B cell (primary cell): Measurements from ENCODE around the gene BRI3. TPM values are rescaled to one million over a fixed set of nuclear protein-coding genes. Genes with fewer than 3 reads are reported as not detected.

Experiments used
- ATAC-seq: fragments of 200-7000 bp; cut with Tn5 transposase; one replicate; pipeline ENCODE4 v1.10.0; 2021; ENCODE audit warnings: low read depth, mild to moderate bottlenecking, moderate number of reproducible peaks, moderate library complexity
- CTCF ChIA-PET: fragments of 350-600 bp; sonication (Branson Sonifier 250); formaldehyde crosslinking; loops from one replicate; lab custom pipeline; 2021; ENCODE audit warnings: antibody characterized with exemption, inconsistent platforms; lab: Charles Lee
- POLR2A ChIA-PET: fragments of 350-600 bp; sonication (Branson Sonifier 250); formaldehyde crosslinking; loops from one replicate; lab custom pipeline; 2021; ENCODE audit warnings: antibody characterized with exemption; lab: Charles Lee
- DNase-seq: peaks from one replicate; pipeline ENCODE4 v3.0.0; 2013
- H2AFZ ChIP-seq: 2 replicates; pipeline ENCODE4 v1.6.1; 2012; ENCODE audit warnings: mild to moderate bottlenecking, low read depth, low read length; ENCODE audit not compliant: insufficient read depth, poor library complexity, severe bottlenecking
- H3K27ac ChIP-seq, 2 donors: 1 replicate in 1 of 2; 2 replicates in 1 of 2; pipeline ENCODE4 v1.5.1; 2012 to 2013; ENCODE audit warnings: low read length in 2 of 2, mild to moderate bottlenecking in 2 of 2, moderate library complexity in 1 of 2
- H3K27me3 ChIP-seq, 4 experiments: fragments of 200-600 bp in 1 of 4; sonication (generic) in 1 of 4; replicated peaks in 1 of 4; 1 replicate in 2 of 4; 2 replicates in 2 of 4; pipeline versions ENCODE4 v1.6.1 to v1.7.0; 2013 to 2016; ENCODE audit warnings: low read length in 3 of 4, mild to moderate bottlenecking in 2 of 4, mixed read lengths in 1 of 4, moderate library complexity in 1 of 4; ENCODE audit not compliant: insufficient read depth in 4 of 4, control insufficient read depth in 3 of 4; ENCODE audit errors: control extremely low read depth in 1 of 4
- H3K36me3 ChIP-seq, 2 experiments: replicated peaks in 1 of 2; 1 replicate in 1 of 2; 2 replicates in 1 of 2; pipeline versions ENCODE4 v1.6.1 to v1.7.1; 2013; ENCODE audit warnings: low read length in 1 of 2; ENCODE audit not compliant: insufficient read depth in 2 of 2, control insufficient read depth in 1 of 2; ENCODE audit errors: control extremely low read depth in 1 of 2, extremely low read depth in 1 of 2
- H3K4me1 ChIP-seq, 2 donors: fragments of 200-600 bp in 1 of 2; sonication (generic) in 1 of 2; 1 replicate in 1 of 2; 2 replicates in 1 of 2; pipeline versions ENCODE4 v1.5.1 to v1.6.1; 2013 to 2017; ENCODE audit warnings: low read length in 2 of 2; ENCODE audit not compliant: control insufficient read depth in 2 of 2, insufficient read depth in 2 of 2
- H3K4me2 ChIP-seq: replicated peaks from 2 replicates; pipeline ENCODE3; 2012; ENCODE audit warnings: mild to moderate bottlenecking, low read depth, low read length; ENCODE audit not compliant: poor library complexity, severe bottlenecking
- H3K4me3 ChIP-seq, 5 experiments: fragments of 200-600 bp in 1 of 5; sonication (generic) in 1 of 5; 1 replicate in 3 of 5; 2 replicates in 2 of 5; pipeline versions ENCODE4 v1.5.1 to v1.7.0; 2011 to 2016; ENCODE audit warnings: low read length in 4 of 5, mild to moderate bottlenecking in 4 of 5, low read depth in 2 of 5, control low read depth in 1 of 5, moderate library complexity in 1 of 5; ENCODE audit not compliant: insufficient read depth in 1 of 5; ENCODE audit errors: control extremely low read depth in 1 of 5, extremely low read depth in 1 of 5
- H3K79me2 ChIP-seq: fragments of 200-600 bp; sonication (generic); one replicate; pipeline ENCODE4 v1.6.0; 2016; ENCODE audit warnings: low read length; ENCODE audit not compliant: control insufficient read depth, insufficient read depth
- H3K9ac ChIP-seq: fragments of 200-600 bp; sonication (generic); 2 replicates; pipeline ENCODE4 v1.6.1; 2017; ENCODE audit warnings: mild to moderate bottlenecking, low read length, moderate library complexity
- H3K9me3 ChIP-seq, 3 donors: one replicate each; pipeline versions ENCODE4 v1.6.1 to v1.7.1; 2013; ENCODE audit warnings: low read length in 2 of 3; ENCODE audit not compliant: control insufficient read depth in 2 of 3, insufficient read depth in 1 of 3; ENCODE audit errors: control extremely low read depth in 1 of 3
- H4K20me1 ChIP-seq: 2 replicates; pipeline ENCODE4 v1.6.0; 2012; ENCODE audit warnings: mild to moderate bottlenecking, low read length; ENCODE audit not compliant: insufficient read depth, control insufficient read depth, poor library complexity, severe bottlenecking
- H3K27ac Mint-ChIP-seq: one replicate; pipeline ENCODE4 v1.8.0; 2021; ENCODE audit warnings: mixed read lengths
- H3K27me3 Mint-ChIP-seq: one replicate; pipeline ENCODE4 v1.8.0; 2021; ENCODE audit warnings: mixed read lengths
- H3K4me1 Mint-ChIP-seq: one replicate; pipeline ENCODE4 v1.8.0; 2021; ENCODE audit warnings: mixed read lengths
- H3K4me3 Mint-ChIP-seq: one replicate; pipeline ENCODE4 v1.8.0; 2021; ENCODE audit warnings: mixed read lengths
- H3K9me3 Mint-ChIP-seq: one replicate; pipeline ENCODE4 v1.8.0; 2022; ENCODE audit warnings: mixed read lengths; ENCODE audit not compliant: insufficient read depth
- EZH2 ChIP-seq: IDR thresholded peaks from 2 replicates; pipeline ENCODE4 v1.6.1; 2012; ENCODE audit warnings: borderline replicate concordance, low read depth, mild to moderate bottlenecking, moderate library complexity, low read length; ENCODE audit not compliant: insufficient read depth, poor library complexity, severe bottlenecking
- WGBS: methylation state at CpG from one replicate; pipeline ENCODE4 v1.1.5; 2013; ENCODE audit warnings: missing lambda C conversion rate; ENCODE audit not compliant: insufficient coverage; 5-methylcytosine and 5-hydroxymethylcytosine counted together
- intact Hi-C: fragments of 100-400 bp; cut with micrococcal nuclease; formaldehyde crosslinking; loops from one replicate; pipeline ENCODE4 v1.10.0; 2022
- polyA plus RNA-seq: library from polyadenylated mRNA; depleted of rRNA; stranded (reverse); fragments of >200 nt; gene quantifications from 2 replicates; pipeline ENCODE4 v1.2.3, GENCODE V29; 2012
- total RNA-seq, 2 donors: library from RNA; stranded (reverse); fragments of 120-200 nt in 1 of 2; gene quantifications; 1 replicate in 1 of 2; 2 replicates in 1 of 2; pipeline versions ENCODE4 v1.2.3 to v1.2.4, GENCODE V29; 2013 to 2022
- TF ChIP-seq, protein P1 (sequence below): fragments of 200-600 bp; IDR thresholded peaks from one replicate; pipeline ENCODE4 v1.8.0; 2022; ENCODE audit warnings: antibody characterized with exemption, mild to moderate bottlenecking

Gene BRI3
- total and polyA plus RNA-seq, 2 donors (not counting 1 experiment from before 2014, with no cell fraction given): 21.6 to 86.7 TPM

DNA sequence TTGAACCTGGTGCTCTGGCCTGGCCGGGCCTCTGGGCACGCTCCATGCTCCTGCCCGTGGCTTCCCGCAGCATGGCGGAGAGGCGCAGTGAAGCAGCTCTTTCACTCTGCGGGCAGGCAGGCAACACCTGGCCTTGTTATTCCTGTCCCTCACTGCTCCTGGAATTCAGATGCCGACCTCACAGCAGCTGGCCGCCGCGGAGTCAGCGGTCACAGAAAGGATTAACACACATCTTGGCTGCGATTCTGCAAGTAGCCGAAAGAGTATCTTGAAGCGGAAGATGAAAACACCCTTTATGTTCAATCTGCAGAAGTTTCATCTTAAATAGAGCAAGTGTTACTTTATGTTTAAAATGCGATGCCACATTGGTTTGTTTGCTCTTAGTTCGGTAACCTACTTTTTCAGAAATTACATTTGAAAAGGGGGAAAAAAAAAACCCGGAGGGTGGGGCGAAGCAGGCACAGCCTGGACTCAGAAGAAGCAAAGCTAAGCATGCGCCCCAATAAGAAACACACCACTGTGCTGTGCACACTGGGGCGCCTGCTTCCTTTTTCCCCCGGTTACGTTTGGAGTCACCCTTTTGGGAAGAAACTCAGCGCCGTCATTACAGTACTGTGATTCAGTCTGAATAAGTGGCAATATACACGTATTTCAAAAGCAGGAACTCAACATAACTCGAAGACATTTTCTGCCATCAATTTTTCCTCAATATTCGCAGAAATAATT lies 42.3 kb downstream of the BRI3 start:
- Histone ChIP-seq H3K27ac (no peak overlapping the region), H3K27me3 (peaks cover 0 to 14% (median 7%) of the 10 kb centered on the region in 4 experiments), H4K20me1 (no peaks in the 10 kb centered on the region), H3K4me1 (no peaks in the 10 kb centered on the region), H2AFZ (no peak overlapping the region), H3K4me2 (no peak overlapping the region), H3K79me2 (no peaks in the 10 kb centered on the region), H3K36me3 (no peaks in the 10 kb centered on the region), H3K9ac (no peak overlapping the region), H3K9me3 (peaks cover 0 to 4% (median 0%) of the 10 kb centered on the region in 3 donors), H3K4me3 (no peak overlapping the region)
- intact Hi-C loops: no loop called here
- H3K27ac Mint-ChIP-seq: no peak overlapping the region
- H3K27me3 Mint-ChIP-seq: peaks cover 29% of the 10 kb centered on the region
- CTCF ChIA-PET: no interaction called here
- 70% methylated on average over 13 of the region's 28 CpGs for WGBS
- POLR2A ChIA-PET: no interaction called here
- no peaks in the 10 kb centered on the region for H3K9me3 Mint-ChIP-seq
- DNase-seq (no peak), ATAC-seq (no peak)
- TF ChIP-seq EZH2: no peak
- TF ChIP-seq, protein P1, sequence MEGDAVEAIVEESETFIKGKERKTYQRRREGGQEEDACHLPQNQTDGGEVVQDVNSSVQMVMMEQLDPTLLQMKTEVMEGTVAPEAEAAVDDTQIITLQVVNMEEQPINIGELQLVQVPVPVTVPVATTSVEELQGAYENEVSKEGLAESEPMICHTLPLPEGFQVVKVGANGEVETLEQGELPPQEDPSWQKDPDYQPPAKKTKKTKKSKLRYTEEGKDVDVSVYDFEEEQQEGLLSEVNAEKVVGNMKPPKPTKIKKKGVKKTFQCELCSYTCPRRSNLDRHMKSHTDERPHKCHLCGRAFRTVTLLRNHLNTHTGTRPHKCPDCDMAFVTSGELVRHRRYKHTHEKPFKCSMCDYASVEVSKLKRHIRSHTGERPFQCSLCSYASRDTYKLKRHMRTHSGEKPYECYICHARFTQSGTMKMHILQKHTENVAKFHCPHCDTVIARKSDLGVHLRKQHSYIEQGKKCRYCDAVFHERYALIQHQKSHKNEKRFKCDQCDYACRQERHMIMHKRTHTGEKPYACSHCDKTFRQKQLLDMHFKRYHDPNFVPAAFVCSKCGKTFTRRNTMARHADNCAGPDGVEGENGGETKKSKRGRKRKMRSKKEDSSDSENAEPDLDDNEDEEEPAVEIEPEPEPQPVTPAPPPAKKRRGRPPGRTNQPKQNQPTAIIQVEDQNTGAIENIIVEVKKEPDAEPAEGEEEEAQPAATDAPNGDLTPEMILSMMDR: no peak
- H3K4me3 Mint-ChIP-seq: no peak overlapping the region
- H3K4me1 Mint-ChIP-seq: no peaks in the 10 kb centered on the region

DNA sequence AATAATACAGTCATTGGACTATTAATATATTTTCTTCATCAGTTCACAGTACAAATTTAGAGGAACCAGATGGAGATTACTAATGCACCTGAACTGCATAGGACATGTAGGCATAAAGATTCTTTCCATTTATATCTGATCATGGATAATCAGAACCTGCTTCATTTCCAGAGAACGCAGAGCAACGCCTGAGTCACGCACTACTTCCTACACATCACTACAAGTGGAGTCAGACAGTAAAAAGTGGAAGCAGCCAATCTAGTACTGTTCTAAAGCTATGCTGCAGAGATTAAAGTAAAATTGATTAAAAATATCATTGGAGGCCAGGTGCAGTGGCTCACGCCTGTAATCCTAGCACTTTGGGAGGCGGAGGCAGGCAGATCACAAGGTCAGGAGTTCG lies 43.3 kb downstream of the BRI3 start:
- no peak for ATAC-seq
- Mint-ChIP-seq H3K9me3 (no peaks in the 10 kb centered on the region), H3K4me3 (no peak overlapping the region), H3K4me1 (peaks cover 3% of the 10 kb centered on the region), H3K27ac (no peak overlapping the region), H3K27me3 (peaks cover 25% of the 10 kb centered on the region)
- ChIA-PET POLR2A (no interaction called here), CTCF (no interaction called here)
- no peaks in the 10 kb centered on the region for H3K4me1 ChIP-seq
- no peaks in the 10 kb centered on the region for H3K79me2 ChIP-seq
- TF ChIP-seq, protein P1: no peak
- TF ChIP-seq EZH2: no peak
- H3K9me3 ChIP-seq: peaks cover 0 to 4% (median 0%) of the 10 kb centered on the region in 3 donors
- intact Hi-C loops: no loop called here
- WGBS: 90% methylated on average over 3 of the region's 6 CpGs
- H3K4me2 ChIP-seq: no peak overlapping the region
- H3K27me3 ChIP-seq: peaks cover 0 to 17% (median 7%) of the 10 kb centered on the region in 4 experiments
- no peaks in the 10 kb centered on the region for H3K36me3 ChIP-seq
- no peaks in the 10 kb centered on the region for H4K20me1 ChIP-seq
- H3K9ac ChIP-seq: no peak overlapping the region
- no peak overlapping the region for H3K4me3 ChIP-seq
- H2AFZ ChIP-seq: no peak overlapping the region
- DNase-seq: no peak
- no peak overlapping the region for H3K27ac ChIP-seq
